Measurements from ENCODE around the gene RPL31. TPM values are rescaled to one million over a fixed set of nuclear protein-coding genes. Genes with fewer than 3 reads are reported as not detected.

Gene RPL31
- total and polyA plus RNA-seq, 2 donors (not counting 1 experiment from before 2014, with no cell fraction given): 1,767 to 2,170 TPM

GRCh38 chr2:101012054-101012705 lies 10.1 kb downstream of the RPL31 start:
- H3K27ac Mint-ChIP-seq: no peak overlapping the region
- H3K79me2 ChIP-seq (ENCODE audit: control insufficient read depth, insufficient read depth, low read length): no peaks in the 10 kb centered on the region
- no peak for ATAC-seq (ENCODE audit: low read depth)
- no peak for DNase-seq
- no peak overlapping the region for H3K9ac ChIP-seq (ENCODE audit: low read length)
- no peaks in the 10 kb centered on the region for H3K9me3 ChIP-seq (ENCODE audit: control extremely low read depth in 1 of 3, control insufficient read depth in 2 of 3, insufficient read depth in 1 of 3, low read length in 2 of 3)
- H2AFZ ChIP-seq (ENCODE audit: insufficient read depth, low read depth, low read length, poor library complexity, severe bottlenecking): no peak overlapping the region
- no peaks in the 10 kb centered on the region for H3K4me1 ChIP-seq (ENCODE audit: control insufficient read depth in 2 of 2, insufficient read depth in 2 of 2, low read length in 2 of 2)
- WGBS (ENCODE audit: insufficient coverage): no CpG with 5 or more reads among the region's 8 CpGs
- intact Hi-C loops (cut with micrococcal nuclease): loop anchor here (1.0 to 10.0 kb wide), 3 partner anchors 140 to 393 kb away; no protein-coding TSS in a partner anchor
- no peaks in the 10 kb centered on the region for H3K27me3 ChIP-seq (replicated peaks in 1 of 4; ENCODE audit: control extremely low read depth in 1 of 4, control insufficient read depth in 3 of 4, insufficient read depth in 4 of 4, low read length in 3 of 4)
- no peak overlapping the region for H3K27ac ChIP-seq (ENCODE audit: low read length in 2 of 2)
- H3K4me3 Mint-ChIP-seq: no peak overlapping the region
- no peak overlapping the region for H3K4me2 ChIP-seq (replicated peaks; ENCODE audit: low read depth, low read length, poor library complexity, severe bottlenecking)
- peaks cover 20 to 33% of the 10 kb centered on the region in 2 experiments for H3K36me3 ChIP-seq (replicated peaks in 1 of 2; ENCODE audit: control extremely low read depth in 1 of 2, control insufficient read depth in 1 of 2, extremely low read depth in 1 of 2, insufficient read depth in 2 of 2, low read length in 1 of 2)
- H3K4me1 Mint-ChIP-seq: peaks cover 5% of the 10 kb centered on the region
- TF ChIP-seq, protein P1, sequence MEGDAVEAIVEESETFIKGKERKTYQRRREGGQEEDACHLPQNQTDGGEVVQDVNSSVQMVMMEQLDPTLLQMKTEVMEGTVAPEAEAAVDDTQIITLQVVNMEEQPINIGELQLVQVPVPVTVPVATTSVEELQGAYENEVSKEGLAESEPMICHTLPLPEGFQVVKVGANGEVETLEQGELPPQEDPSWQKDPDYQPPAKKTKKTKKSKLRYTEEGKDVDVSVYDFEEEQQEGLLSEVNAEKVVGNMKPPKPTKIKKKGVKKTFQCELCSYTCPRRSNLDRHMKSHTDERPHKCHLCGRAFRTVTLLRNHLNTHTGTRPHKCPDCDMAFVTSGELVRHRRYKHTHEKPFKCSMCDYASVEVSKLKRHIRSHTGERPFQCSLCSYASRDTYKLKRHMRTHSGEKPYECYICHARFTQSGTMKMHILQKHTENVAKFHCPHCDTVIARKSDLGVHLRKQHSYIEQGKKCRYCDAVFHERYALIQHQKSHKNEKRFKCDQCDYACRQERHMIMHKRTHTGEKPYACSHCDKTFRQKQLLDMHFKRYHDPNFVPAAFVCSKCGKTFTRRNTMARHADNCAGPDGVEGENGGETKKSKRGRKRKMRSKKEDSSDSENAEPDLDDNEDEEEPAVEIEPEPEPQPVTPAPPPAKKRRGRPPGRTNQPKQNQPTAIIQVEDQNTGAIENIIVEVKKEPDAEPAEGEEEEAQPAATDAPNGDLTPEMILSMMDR (IDR thresholded peaks at IDR 0.05): no peak
- TF ChIP-seq EZH2 (IDR thresholded peaks at IDR 0.05; ENCODE audit: borderline replicate concordance, insufficient read depth, low read depth, low read length, poor library complexity, severe bottlenecking): no peak
- POLR2A ChIA-PET: interaction anchor here (0.9 to 1.0 kb wide), 2 partner anchors 10 to 193 kb away, joined by 3 read pairs; partner anchors contain the start of gene RPL31
- no peaks in the 10 kb centered on the region for H3K27me3 Mint-ChIP-seq
- no peaks in the 10 kb centered on the region for H3K9me3 Mint-ChIP-seq (ENCODE audit: insufficient read depth)
- no peak overlapping the region for H3K4me3 ChIP-seq (ENCODE audit: control extremely low read depth in 1 of 5, extremely low read depth in 1 of 5, insufficient read depth in 1 of 5, low read depth in 2 of 5, low read length in 4 of 5)
- CTCF ChIA-PET: interaction anchor here (0.6 to 8.9 kb wide), 37 partner anchors 9 to 1439 kb away, joined by 3 to 213 read pairs (median 4); partner anchors contain the start of genes CNOT11, RNF149, RPL31 and TBC1D8
- H4K20me1 ChIP-seq (ENCODE audit: control insufficient read depth, insufficient read depth, low read length, poor library complexity, severe bottlenecking): peaks cover 7% of the 10 kb centered on the region

DNA sequence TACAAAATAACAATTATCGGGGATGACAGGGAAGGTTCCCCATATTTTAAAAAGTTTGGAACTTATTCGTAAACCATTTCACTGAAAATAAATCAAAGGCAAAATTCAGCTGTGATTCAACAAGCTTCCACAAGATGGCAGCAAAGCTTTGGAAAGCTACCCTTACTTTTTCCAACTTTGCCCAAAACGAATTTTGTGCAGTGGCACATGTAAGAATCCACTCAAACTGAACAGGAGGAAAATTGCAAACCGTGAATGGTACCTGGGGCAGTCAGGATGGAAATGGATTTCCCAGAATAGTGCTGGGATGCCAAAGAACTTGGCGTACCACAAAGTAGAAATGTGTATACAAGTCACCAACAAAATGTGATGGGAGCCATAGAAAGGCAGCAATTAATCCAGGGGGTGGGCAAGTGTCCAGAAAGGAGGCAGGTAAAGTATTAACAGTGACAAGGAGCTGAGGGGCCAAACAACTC lies 10.7 kb downstream of the RPL31 start:
- H3K4me3 Mint-ChIP-seq: no peak overlapping the region
- no peaks in the 10 kb centered on the region for H3K27me3 Mint-ChIP-seq
- Histone ChIP-seq H2AFZ (ENCODE audit: insufficient read depth, low read depth, low read length, poor library complexity, severe bottlenecking) (no peak overlapping the region), H3K36me3 (replicated peaks in 1 of 2; ENCODE audit: control extremely low read depth in 1 of 2, control insufficient read depth in 1 of 2, extremely low read depth in 1 of 2, insufficient read depth in 2 of 2, low read length in 1 of 2) (peaks cover 15 to 27% of the 10 kb centered on the region in 2 experiments), H3K4me1 (ENCODE audit: control insufficient read depth in 2 of 2, insufficient read depth in 2 of 2, low read length in 2 of 2) (no peaks in the 10 kb centered on the region), H3K4me3 (ENCODE audit: control extremely low read depth in 1 of 5, extremely low read depth in 1 of 5, insufficient read depth in 1 of 5, low read depth in 2 of 5, low read length in 4 of 5) (no peak overlapping the region), H3K79me2 (ENCODE audit: control insufficient read depth, insufficient read depth, low read length) (no peaks in the 10 kb centered on the region), H3K27ac (ENCODE audit: low read length in 2 of 2) (no peak overlapping the region), H3K4me2 (replicated peaks; ENCODE audit: low read depth, low read length, poor library complexity, severe bottlenecking) (no peak overlapping the region), H3K9ac (ENCODE audit: low read length) (no peak overlapping the region), H3K27me3 (replicated peaks in 1 of 4; ENCODE audit: control extremely low read depth in 1 of 4, control insufficient read depth in 3 of 4, insufficient read depth in 4 of 4, low read length in 3 of 4) (no peaks in the 10 kb centered on the region), H4K20me1 (ENCODE audit: control insufficient read depth, insufficient read depth, low read length, poor library complexity, severe bottlenecking) (peaks cover 7% of the 10 kb centered on the region), H3K9me3 (ENCODE audit: control extremely low read depth in 1 of 3, control insufficient read depth in 2 of 3, insufficient read depth in 1 of 3, low read length in 2 of 3) (no peaks in the 10 kb centered on the region)
- ChIA-PET CTCF (interaction anchor here (0.6 to 8.9 kb wide), 38 partner anchors 9 to 1439 kb away, joined by 3 to 213 read pairs (median 4); partner anchors contain the start of genes CNOT11, RNF149, RPL31 and TBC1D8), POLR2A (interaction anchor here (0.9 kb wide), 1 partner anchor 193 kb away, joined by 3 read pairs; no protein-coding TSS in a partner anchor)
- peaks cover 3% of the 10 kb centered on the region for H3K4me1 Mint-ChIP-seq
- WGBS (ENCODE audit: insufficient coverage): 61% methylated on average over 4 of the region's 5 CpGs
- no peak for ATAC-seq (ENCODE audit: low read depth)
- H3K9me3 Mint-ChIP-seq (ENCODE audit: insufficient read depth): no peaks in the 10 kb centered on the region
- TF ChIP-seq, protein P1 (IDR thresholded peaks at IDR 0.05): peak; percentile 96
- TF ChIP-seq EZH2 (IDR thresholded peaks at IDR 0.05; ENCODE audit: borderline replicate concordance, insufficient read depth, low read depth, low read length, poor library complexity, severe bottlenecking): no peak
- intact Hi-C loops (cut with micrococcal nuclease): loop anchor here (1.0 to 10.0 kb wide), 3 partner anchors 140 to 392 kb away; no protein-coding TSS in a partner anchor
- no peak overlapping the region for H3K27ac Mint-ChIP-seq
- peak; percentile 59 for DNase-seq
